ENCODE results near the gene RER1.

RER1 gene

DNA sequence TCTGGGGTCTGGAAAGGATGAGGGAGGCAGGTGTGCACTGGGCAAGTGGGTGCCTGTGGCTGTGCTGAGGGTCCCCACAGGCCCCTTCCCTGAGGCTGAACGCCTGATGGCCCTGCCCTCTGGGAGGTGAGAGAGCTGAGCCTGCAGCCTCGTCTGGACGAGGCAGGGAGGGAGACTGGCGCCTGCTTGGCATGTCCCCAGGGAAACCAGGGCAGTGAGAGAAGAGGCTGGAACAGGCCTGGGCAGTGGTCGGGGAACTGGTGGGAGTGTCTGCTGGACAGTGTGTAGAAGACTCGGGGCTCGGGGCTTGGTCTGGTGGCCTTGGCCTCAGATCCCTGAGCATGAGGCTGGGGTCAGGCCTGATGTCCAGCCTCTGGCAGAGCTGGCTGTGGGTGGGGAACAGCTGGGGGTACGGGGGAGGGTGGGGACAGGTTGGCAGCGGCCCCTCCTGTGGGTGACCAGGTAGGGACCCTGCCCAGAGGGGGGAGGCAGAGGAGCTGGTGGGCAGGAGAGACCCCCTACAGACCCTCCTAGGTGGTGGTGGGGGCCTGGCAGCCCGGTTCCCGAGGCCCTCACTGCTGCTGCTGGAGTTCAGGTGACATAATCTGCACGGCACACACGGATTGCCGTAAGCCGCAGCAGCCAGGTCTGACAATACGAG is 53.7 kb downstream of the RER1 start:
- DNase-seq (ENCODE audit: low read depth, low spot score) = no peak

GRCh38 chr1:2445823-2446215 is 54.2 kb downstream of the RER1 start:
- no peak for DNase-seq (ENCODE audit: low read depth, low spot score)

DNA sequence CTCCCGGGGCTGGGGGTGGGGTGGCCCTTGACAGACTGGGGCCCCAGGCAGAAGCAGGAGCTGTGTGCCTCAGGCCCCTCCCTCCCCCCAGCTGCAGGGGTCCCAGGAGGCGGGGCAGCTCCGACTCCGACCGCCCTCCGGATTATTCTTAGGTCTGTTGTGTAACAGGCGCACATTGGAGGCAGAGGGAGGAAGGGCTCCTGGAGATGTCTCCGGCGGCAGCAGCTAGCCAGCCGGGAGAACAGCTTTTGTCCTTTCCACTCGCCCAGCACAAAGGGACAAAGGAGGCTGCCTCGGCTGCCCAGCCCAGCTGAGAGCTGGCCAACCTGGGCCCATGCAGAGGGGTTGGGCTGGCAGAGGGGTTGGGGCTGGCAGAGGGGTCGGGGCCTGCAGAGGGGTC is 54.8 kb downstream of the RER1 start:
- DNase-seq (ENCODE audit: low read depth, low spot score) = no peak

GRCh38 chr1:2446861-2447260 is 55.2 kb downstream of the RER1 start:
- no peak for DNase-seq (ENCODE audit: low read depth, low spot score)

GRCh38 chr1:2447276-2448097 is 55.8 kb downstream of the RER1 start:
- no peak for DNase-seq (ENCODE audit: low read depth, low spot score)

GRCh38 chr1:2448098-2448445 is 56.4 kb downstream of the RER1 start:
- DNase-seq (ENCODE audit: low read depth, low spot score) = no peak

DNA sequence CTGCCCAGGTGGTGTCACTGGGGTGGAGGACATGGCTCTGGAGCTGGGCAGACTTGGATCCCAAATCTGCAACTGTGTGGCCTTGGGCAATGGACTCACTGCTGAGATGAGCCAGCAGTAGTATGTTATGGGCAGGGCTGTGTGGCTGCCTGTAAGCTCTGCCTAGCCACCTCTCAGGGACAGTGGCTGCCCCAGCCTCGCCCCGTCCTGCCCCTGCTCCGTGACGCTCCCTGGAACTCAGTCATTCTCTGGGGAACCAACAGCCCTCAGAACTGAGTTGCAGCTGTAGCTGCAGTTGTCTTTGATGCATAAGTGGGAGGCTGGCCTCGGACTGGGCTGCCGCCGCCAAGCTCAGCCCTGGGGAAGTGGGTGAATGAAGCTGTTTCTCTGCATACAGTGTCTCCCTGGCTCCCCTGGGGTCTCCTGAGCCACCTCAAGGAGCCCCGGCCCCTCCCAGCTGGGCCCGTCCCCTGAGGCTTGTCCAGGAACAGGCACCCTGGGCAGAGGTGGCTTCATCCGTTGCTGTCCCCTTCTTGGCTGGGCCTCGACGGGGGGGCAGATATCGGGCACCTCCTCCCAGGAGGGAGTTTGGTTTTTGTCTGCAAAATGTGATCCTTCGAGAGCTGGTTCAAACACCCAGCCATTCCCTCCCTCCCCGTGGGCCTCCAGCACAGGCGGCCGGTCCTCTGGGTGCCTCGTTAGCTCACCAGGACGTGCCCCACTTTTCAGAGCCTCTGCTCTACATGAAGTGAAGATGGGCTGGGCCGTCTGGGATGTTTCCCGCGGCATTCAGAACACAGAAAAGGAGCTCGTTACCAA is 58.2 kb downstream of the RER1 start:
- DNase-seq (ENCODE audit: low read depth, low spot score) = no peak

- no peak for DNase-seq (ENCODE audit: low read depth, low spot score)
Observed at GRCh38 chr1:2451741-2452140, 60.1 kb downstream of the RER1 start.

DNA sequence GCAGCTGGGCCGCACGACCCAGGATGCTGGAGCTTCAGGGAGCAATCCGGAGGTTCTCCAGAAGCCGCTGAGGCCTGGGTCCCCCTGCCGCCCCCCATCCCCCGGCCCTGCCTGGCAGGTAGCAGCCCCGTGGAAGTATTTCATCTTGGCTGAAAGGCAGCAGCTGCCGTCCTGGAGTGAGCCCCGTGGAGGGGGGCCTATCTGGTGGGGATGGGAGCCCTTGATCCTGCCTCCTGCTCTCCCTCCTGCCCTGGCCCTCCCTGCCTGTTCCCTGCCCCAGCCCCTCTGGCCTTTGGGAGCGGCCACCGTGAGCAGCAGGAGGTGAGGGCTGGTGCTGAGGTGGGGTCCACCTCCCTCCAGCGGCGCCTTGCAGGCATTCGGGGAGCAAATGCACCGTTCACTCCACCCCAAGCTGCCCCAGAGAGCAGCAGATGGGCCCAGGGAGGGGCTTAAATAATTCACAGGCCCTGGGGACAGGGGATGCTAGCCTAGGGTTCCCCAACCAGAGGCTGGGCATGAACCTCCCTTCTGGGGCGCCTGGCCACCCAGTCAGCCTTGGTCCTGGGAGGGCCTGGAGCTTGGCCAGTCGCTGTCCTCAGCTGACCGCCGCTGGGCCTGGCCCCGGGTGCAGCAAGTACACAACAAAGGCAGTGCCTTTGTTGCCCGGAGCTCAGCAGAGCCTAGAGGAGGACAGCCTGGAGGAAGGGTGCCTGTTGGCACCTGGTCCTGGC is 60.7 kb downstream of the RER1 start:
- DNase-seq (ENCODE audit: low read depth, low spot score) = no peak

- DNase-seq (ENCODE audit: low read depth, low spot score) = no peak
Observed at GRCh38 chr1:2452932-2453315, 61.3 kb downstream of the RER1 start.

DNA sequence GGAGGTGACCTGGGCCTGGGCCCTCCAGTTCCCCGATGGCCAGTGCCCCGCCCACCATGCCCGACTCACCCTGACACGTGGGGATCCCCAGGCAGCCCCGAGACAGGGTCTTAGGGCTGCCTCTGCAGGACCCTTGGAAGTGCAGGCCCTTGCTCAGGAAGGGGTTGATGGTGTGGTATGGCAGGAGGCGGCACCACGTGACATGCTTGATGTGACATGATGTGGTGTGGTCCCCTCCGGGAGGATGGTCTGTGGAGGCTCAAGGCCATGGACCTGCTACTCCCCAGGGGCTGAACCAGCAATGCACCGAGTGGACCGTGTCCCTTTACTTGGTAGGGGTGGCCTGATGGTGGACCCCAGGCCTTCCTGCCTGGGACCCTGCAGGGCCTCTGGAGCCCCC is 62.6 kb downstream of the RER1 start:
- DNase-seq (ENCODE audit: low read depth, low spot score) = no peak

Measured in iPS DF 19.7 (cell line).